Measurements from ENCODE around the gene WSB1. TPM values are rescaled to one million over a fixed set of nuclear protein-coding genes. Genes with fewer than 3 reads are reported as not detected.

WSB1 gene
- total and polyA plus RNA-seq, 4 donors = 245 to 335 (median 256) TPM

- Histone ChIP-seq H3K36me3 (ENCODE audit: control insufficient read depth, insufficient read depth, low read length) (peaks cover 7% of the 10 kb centered on the region), H3K27ac (ENCODE audit: low read depth, low read length) (no peak overlapping the region), H3K9me3 (ENCODE audit: control insufficient read depth, insufficient read depth, low read length) (no peaks in the 10 kb centered on the region), H3K4me3 (ENCODE audit: low read depth, low read length) (no peak overlapping the region), H3K4me1 (ENCODE audit: control insufficient read depth, insufficient read depth, low read length) (no peaks in the 10 kb centered on the region), H3K27me3 (ENCODE audit: control insufficient read depth, insufficient read depth, low read length) (no peaks in the 10 kb centered on the region)
- no peak for DNase-seq (ENCODE audit: low read depth in 4 of 6, low spot score in 6 of 6)
- 100% methylated on average over 2 of the region's 7 CpGs for whole genome bisulfite sequencing (ENCODE audit: insufficient coverage)
These were observed 12.4 kb downstream of the WSB1 start for GRCh38 chr17:27306276-27306835.

DNA sequence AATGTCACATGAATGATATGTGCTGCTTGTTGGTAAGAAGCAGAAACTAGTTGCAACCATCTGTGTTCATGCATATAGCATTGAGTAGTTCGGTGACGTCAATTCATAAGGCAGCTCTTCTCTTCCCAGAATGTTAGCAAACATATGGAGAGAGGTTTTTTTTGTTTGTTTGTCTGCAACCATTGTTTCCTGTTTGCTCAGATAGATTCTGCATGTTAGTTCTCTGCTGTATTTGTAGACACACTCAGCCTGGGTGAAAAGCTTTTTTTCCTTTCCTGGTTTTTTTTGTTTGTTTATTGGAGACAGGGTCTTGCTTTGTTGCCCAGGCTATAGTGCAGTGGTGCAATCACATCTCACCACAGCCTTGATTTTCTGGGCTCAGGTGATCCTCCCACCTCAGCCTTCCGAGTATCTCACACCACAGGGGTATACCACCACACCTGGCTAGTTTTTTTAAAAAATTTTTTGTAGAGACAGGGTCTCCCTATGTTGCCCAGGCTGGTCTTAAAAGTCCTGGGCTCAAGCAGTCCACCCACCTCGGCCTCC lies 16.7 kb downstream of the WSB1 start:
- no peaks in the 10 kb centered on the region for H3K9me3 ChIP-seq (ENCODE audit: control insufficient read depth, insufficient read depth, low read length)
- no peaks in the 10 kb centered on the region for H3K27me3 ChIP-seq (ENCODE audit: control insufficient read depth, insufficient read depth, low read length)
- H3K4me1 ChIP-seq (ENCODE audit: control insufficient read depth, insufficient read depth, low read length) = no peaks in the 10 kb centered on the region
- peaks cover 29% of the 10 kb centered on the region for H3K36me3 ChIP-seq (ENCODE audit: control insufficient read depth, insufficient read depth, low read length)
- no peak overlapping the region for H3K4me3 ChIP-seq (ENCODE audit: low read depth, low read length)
- DNase-seq (ENCODE audit: low read depth in 4 of 6, low spot score in 6 of 6) = no peak
- WGBS (ENCODE audit: insufficient coverage) = 100% methylated on average over 1 of the region's 4 CpGs
- no peak overlapping the region for H3K27ac ChIP-seq (ENCODE audit: low read depth, low read length)

DNA sequence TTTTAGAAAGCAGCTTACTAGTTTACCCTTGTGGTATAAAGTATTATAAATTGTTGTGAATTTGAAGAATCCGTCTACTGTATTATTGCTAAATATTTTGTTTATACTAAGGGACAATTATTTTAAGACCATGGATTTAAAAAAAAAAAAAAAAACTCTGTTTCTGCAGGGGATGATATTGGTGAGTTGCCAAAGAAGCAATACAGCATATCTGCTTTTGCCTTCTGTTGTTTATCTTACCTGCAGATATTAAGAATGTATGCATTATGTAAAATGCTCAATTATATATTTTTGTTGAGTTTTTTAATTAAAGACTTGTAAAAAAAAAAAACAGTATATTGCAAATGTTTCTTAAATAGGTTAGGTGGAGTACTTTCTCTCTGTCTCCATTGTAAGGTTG lies 19.4 kb downstream of the WSB1 start:
- Histone ChIP-seq H3K27ac (ENCODE audit: low read depth, low read length) (no peak overlapping the region), H3K36me3 (ENCODE audit: control insufficient read depth, insufficient read depth, low read length) (peaks cover 44% of the 10 kb centered on the region)
- WGBS (ENCODE audit: insufficient coverage) = no CpG with 5 or more reads among the region's 1 CpG

DNA sequence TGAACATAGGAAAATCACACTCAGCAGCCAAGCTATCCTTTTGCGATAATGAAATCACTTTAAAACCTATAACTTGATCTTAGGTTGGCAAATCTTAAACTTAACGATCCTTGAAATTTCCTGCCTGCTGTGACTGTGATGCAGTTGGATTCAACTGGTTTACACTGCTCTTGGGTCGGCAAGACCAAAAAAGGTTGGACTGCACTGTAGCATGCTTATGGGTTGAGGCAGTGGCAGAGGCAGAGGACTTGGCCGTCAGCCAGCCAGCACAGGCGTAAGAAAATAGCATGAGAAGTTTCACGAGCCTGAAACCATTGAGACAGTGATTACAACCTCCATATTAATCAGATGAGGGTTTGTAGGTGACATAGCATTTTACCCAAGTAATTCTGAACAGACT lies 21.4 kb downstream of the WSB1 start:
- WGBS (ENCODE audit: insufficient coverage) = 28% methylated on average over 3 of the region's 6 CpGs
- peaks cover 44% of the 10 kb centered on the region for H3K36me3 ChIP-seq (ENCODE audit: control insufficient read depth, insufficient read depth, low read length)
- no peaks in the 10 kb centered on the region for H3K9me3 ChIP-seq (ENCODE audit: control insufficient read depth, insufficient read depth, low read length)
- peak overlapping the region; percentile 15 for H3K27ac ChIP-seq (ENCODE audit: low read depth, low read length)
- H3K4me3 ChIP-seq (ENCODE audit: low read depth, low read length) = no peak overlapping the region
- peak in 2 of 6 donors; percentile 74 to 91 for DNase-seq (ENCODE audit: low read depth in 4 of 6, low spot score in 6 of 6)
- peaks cover 12% of the 10 kb centered on the region for H3K4me1 ChIP-seq (ENCODE audit: control insufficient read depth, insufficient read depth, low read length)
- no peaks in the 10 kb centered on the region for H3K27me3 ChIP-seq (ENCODE audit: control insufficient read depth, insufficient read depth, low read length)

More for the DNA sequence above, 19.4 kb downstream of the WSB1 start:
- no peak for DNase-seq (ENCODE audit: low read depth in 4 of 6, low spot score in 6 of 6)
- H3K4me1 ChIP-seq (ENCODE audit: control insufficient read depth, insufficient read depth, low read length) = no peaks in the 10 kb centered on the region
- no peaks in the 10 kb centered on the region for H3K27me3 ChIP-seq (ENCODE audit: control insufficient read depth, insufficient read depth, low read length)
- H3K9me3 ChIP-seq (ENCODE audit: control insufficient read depth, insufficient read depth, low read length) = no peaks in the 10 kb centered on the region
- H3K4me3 ChIP-seq (ENCODE audit: low read depth, low read length) = no peak overlapping the region

GRCh38 chr17:27315796-27316465 lies 22.0 kb downstream of the WSB1 start:
- Histone ChIP-seq H3K9me3 (ENCODE audit: control insufficient read depth, insufficient read depth, low read length) (no peaks in the 10 kb centered on the region), H3K4me1 (ENCODE audit: control insufficient read depth, insufficient read depth, low read length) (peaks cover 15% of the 10 kb centered on the region), H3K27me3 (ENCODE audit: control insufficient read depth, insufficient read depth, low read length) (no peaks in the 10 kb centered on the region), H3K4me3 (ENCODE audit: low read depth, low read length) (no peak overlapping the region), H3K27ac (ENCODE audit: low read depth, low read length) (no peak overlapping the region), H3K36me3 (ENCODE audit: control insufficient read depth, insufficient read depth, low read length) (peaks cover 42% of the 10 kb centered on the region)
- DNase-seq (ENCODE audit: low read depth in 4 of 6, low spot score in 6 of 6) = no peak
- 83% methylated on average over 4 of the region's 7 CpGs for WGBS (ENCODE audit: insufficient coverage)

DNA sequence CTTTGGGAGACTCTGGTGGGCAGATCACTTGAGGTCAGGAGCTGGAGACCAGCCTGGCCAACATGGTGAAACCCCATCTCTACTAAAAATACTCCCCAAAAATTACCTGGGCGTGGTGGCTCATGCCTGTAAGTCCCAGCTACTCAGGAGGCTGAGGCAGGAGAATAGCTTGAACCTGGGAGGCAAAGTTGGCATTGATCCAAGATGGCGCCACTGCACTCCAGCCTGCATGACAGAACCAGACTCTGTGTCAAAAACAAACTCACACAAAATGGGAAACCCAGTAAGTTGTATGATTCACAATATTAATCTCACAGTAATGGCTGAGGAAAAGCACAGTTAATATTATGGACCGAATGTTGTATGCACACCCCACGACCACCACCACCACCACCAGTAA lies 24.3 kb downstream of the WSB1 start:
- H3K9me3 ChIP-seq (ENCODE audit: control insufficient read depth, insufficient read depth, low read length) = no peaks in the 10 kb centered on the region
- no CpG with 5 or more reads among the region's 4 CpGs for WGBS (ENCODE audit: insufficient coverage)
- no peak for DNase-seq (ENCODE audit: low read depth in 4 of 6, low spot score in 6 of 6)
- H3K4me1 ChIP-seq (ENCODE audit: control insufficient read depth, insufficient read depth, low read length) = peaks cover 15% of the 10 kb centered on the region
- no peaks in the 10 kb centered on the region for H3K27me3 ChIP-seq (ENCODE audit: control insufficient read depth, insufficient read depth, low read length)
- H3K36me3 ChIP-seq (ENCODE audit: control insufficient read depth, insufficient read depth, low read length) = peaks cover 28% of the 10 kb centered on the region
- H3K27ac ChIP-seq (ENCODE audit: low read depth, low read length) = no peak overlapping the region
- H3K4me3 ChIP-seq (ENCODE audit: low read depth, low read length) = no peak overlapping the region

DNA sequence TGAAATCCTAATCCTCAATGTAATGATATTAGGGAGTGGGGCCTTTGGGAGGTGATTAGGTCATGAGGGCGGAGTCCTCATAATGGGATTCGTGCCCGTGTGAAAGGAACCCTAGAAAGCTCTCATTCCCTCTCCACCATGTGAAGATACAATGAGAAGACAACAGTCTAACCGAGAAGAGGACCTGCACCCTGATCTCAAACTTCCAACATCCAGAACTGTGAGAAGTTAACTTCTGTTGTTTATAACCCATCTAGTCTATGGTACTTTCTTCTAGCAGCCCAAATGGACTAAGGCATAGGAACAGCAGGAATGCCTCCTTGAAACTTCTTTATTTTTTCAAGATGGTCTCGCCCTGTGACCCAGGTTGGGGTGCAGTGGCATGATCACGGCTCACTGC lies 24.7 kb downstream of the WSB1 start:
- WGBS (ENCODE audit: insufficient coverage) = 86% methylated on average over 1 of the region's 6 CpGs
- H3K27ac ChIP-seq (ENCODE audit: low read depth, low read length) = no peak overlapping the region
- no peaks in the 10 kb centered on the region for H3K9me3 ChIP-seq (ENCODE audit: control insufficient read depth, insufficient read depth, low read length)
- H3K4me3 ChIP-seq (ENCODE audit: low read depth, low read length) = no peak overlapping the region
- H3K36me3 ChIP-seq (ENCODE audit: control insufficient read depth, insufficient read depth, low read length) = peaks cover 28% of the 10 kb centered on the region
- H3K27me3 ChIP-seq (ENCODE audit: control insufficient read depth, insufficient read depth, low read length) = no peaks in the 10 kb centered on the region
- peaks cover 17% of the 10 kb centered on the region for H3K4me1 ChIP-seq (ENCODE audit: control insufficient read depth, insufficient read depth, low read length)
- DNase-seq (ENCODE audit: low read depth in 4 of 6, low spot score in 6 of 6) = no peak

- DNase-seq (ENCODE audit: low read depth in 4 of 6, low spot score in 6 of 6) = peak in 2 of 6 donors; percentile 68 to 88
- Histone ChIP-seq H3K27me3 (ENCODE audit: control insufficient read depth, insufficient read depth, low read length) (no peaks in the 10 kb centered on the region), H3K4me1 (ENCODE audit: control insufficient read depth, insufficient read depth, low read length) (peaks cover 20% of the 10 kb centered on the region), H3K9me3 (ENCODE audit: control insufficient read depth, insufficient read depth, low read length) (no peaks in the 10 kb centered on the region), H3K4me3 (ENCODE audit: low read depth, low read length) (no peak overlapping the region), H3K27ac (ENCODE audit: low read depth, low read length) (no peak overlapping the region), H3K36me3 (ENCODE audit: control insufficient read depth, insufficient read depth, low read length) (peaks cover 22% of the 10 kb centered on the region)
- 36% methylated on average over 4 of the region's 4 CpGs for WGBS (ENCODE audit: insufficient coverage)
These were observed 25.8 kb downstream of the WSB1 start for GRCh38 chr17:27319541-27320221.

DNA sequence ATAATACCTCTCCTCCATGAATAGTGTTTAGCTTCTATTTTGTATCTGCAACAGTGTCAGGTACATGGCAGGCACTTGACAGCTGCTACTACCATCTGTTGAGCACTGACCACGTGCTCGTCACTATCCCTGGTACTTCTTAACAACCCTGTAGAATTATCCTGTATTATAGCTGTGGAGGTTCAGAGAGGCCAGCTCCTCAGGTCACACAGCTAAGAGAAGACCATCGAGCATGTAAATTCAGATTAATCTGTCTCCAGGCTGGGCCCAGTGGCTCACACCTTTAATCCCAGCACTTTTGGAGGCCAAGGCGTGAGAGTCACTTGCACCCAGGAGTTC lies 26.3 kb downstream of the WSB1 start:
- WGBS (ENCODE audit: insufficient coverage) = 64% methylated on average over 2 of the region's 4 CpGs
- no peak overlapping the region for H3K4me3 ChIP-seq (ENCODE audit: low read depth, low read length)
- no peak overlapping the region for H3K27ac ChIP-seq (ENCODE audit: low read depth, low read length)
- DNase-seq (ENCODE audit: low read depth in 4 of 6, low spot score in 6 of 6) = no peak
- no peaks in the 10 kb centered on the region for H3K27me3 ChIP-seq (ENCODE audit: control insufficient read depth, insufficient read depth, low read length)
- H3K4me1 ChIP-seq (ENCODE audit: control insufficient read depth, insufficient read depth, low read length) = peaks cover 20% of the 10 kb centered on the region
- H3K9me3 ChIP-seq (ENCODE audit: control insufficient read depth, insufficient read depth, low read length) = no peaks in the 10 kb centered on the region
- H3K36me3 ChIP-seq (ENCODE audit: control insufficient read depth, insufficient read depth, low read length) = peaks cover 21% of the 10 kb centered on the region

Data from spinal cord (tissue), 10 donors.